ENCODE results near the gene KCNJ3.
"Not testable (repeated sequence)": the region's sequence is repeated elsewhere in the genome, so short reads cannot be mapped to it uniquely, and the experiment has no call there.

KCNJ3 gene

DNA sequence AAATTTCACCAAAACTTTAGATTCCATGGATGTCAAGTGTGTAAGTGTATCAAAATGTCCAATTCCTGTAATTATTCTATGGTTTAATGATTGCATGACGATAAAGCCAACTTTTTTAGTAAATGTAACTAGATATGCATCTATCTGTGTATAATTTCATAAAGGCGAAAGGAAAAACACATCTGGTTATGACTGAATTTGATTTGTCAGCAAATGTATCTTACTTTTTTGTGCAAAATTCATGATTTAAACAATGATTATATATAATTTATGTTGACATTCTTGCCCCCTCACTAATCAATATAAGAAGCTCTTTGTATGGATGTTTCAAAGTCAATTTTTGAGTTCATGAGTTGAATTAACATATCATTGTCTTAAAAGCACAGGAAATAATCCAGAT, 138.5 kb downstream of the KCNJ3 start:
- DNase-seq (ENCODE audit: low read depth in 2 of 2) = no peak

DNA sequence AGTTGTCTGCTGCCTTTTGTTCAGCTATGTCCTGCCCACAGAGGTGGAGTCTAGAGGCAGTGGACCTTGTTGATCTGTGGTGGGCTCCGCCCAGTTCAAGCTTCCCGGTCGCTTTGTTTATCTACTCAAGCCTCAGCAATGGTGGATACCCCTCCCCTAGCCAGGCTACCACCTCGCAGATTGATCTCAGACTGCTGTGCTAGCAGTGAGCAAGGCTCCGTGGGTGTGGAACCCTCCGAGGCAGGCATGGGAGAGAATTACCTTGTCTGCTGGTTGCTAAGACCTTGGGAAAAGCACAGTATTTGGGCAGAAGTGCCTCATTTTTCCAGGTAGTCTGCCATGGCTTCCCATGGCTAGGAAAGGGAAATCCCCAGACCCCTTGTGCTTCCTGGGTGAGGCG, 146.0 kb downstream of the KCNJ3 start:
- no peak for DNase-seq (ENCODE audit: low read depth in 2 of 2)

GRCh38 chr2:154846842-154847241, 148.3 kb downstream of the KCNJ3 start:
- DNase-seq (ENCODE audit: low read depth in 2 of 2) = no peak

DNA sequence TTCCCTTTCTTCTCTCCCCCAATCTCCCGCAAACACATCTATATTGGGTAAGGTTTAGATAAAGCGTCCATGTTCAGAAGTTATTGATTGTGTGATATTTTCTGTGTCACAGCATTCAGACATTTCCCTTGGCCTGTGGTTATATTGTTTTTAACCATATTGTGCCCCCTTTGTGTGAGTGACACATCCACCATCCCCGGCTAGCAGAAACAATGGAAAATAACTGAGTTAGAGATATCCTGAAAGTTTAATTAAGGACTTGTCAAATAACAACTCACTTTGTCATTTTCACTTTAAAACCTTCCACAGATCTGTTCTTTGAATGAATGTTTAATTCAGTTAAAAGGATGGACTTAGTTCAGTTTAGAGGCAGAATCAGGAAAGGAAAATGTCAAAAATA, 151.0 kb downstream of the KCNJ3 start:
- no peak for DNase-seq (ENCODE audit: low read depth in 2 of 2)

- no peak for DNase-seq (ENCODE audit: low read depth in 2 of 2)
Observed at GRCh38 chr2:154850532-154850931, 152.0 kb downstream of the KCNJ3 start.

DNA sequence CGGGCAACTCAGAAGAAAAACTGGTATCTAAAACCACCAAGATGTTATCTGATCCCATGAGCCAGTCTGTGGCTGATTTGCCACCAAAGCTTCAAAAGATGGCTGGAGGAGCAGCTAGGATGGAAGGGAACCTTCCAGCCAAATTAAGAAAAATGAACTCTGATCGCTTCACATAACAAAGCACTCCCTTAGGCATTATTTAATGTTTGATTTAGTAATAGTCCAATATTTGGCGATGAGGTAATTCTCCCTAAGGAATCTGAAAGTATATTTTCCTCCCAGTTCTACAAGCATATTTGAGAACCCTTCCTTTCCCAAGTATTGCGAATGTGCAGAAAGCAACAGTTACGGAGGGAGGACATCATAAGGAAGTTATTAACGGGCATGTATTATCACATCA, 156.6 kb downstream of the KCNJ3 start:
- DNase-seq (ENCODE audit: low read depth in 2 of 2) = no peak

- not testable (repeated sequence) for DNase-seq (ENCODE audit: low read depth in 2 of 2)
Observed at GRCh38 chr2:154867151-154867550, 168.7 kb downstream of the KCNJ3 start.

- DNase-seq (ENCODE audit: low read depth in 2 of 2) = no peak
Observed at GRCh38 chr2:154875999-154876398, 177.5 kb downstream of the KCNJ3 start.

DNA sequence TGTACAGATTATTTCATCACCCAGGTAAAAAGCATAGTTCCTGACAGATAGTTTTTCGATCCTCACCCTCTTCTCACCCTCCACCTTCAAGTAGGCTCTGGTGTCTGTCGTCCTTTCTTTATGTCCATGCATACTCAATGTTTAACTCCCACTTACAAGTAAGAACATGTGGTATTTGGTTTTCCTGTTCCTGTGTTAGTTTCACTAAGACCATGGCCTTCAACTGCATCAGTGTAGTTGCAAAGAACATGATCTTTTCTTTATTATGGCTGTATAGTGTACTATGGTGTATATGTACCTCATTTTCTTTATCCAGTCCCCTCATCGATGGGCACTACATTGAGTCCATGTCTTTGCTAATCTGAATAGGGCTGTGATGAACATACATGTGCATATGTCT, 184.2 kb downstream of the KCNJ3 start:
- DNase-seq (ENCODE audit: low read depth in 2 of 2) = no peak

DNA sequence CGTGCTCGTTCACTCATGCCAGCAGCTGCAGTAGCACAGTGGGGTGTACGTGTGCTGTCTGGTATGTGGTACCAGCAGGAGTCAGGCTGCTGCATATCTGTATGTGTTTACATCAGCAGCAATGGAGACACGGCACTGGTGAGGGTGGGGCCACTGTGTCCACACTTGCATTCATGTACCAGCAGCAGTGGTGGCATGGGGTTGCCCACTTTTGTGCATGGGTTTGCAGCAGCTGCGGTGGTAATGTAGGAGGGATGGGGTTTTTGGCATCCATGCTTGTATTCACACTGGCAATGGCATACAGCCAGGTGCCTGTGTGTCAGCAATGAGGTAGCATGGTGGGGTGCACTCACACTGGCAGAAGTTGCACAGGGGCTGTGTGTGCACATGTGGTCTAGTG, 187.8 kb downstream of the KCNJ3 start:
- no peak for DNase-seq (ENCODE audit: low read depth in 2 of 2)

GRCh38 chr2:154898269-154898668, 199.8 kb downstream of the KCNJ3 start:
- no peak for DNase-seq (ENCODE audit: low read depth in 2 of 2)

- DNase-seq (ENCODE audit: low read depth in 2 of 2) = no peak
Observed at GRCh38 chr2:154901063-154901462, 202.6 kb downstream of the KCNJ3 start.

All from stimulated activated CD4-positive, alpha-beta T cell treated with anti-CD3 and anti-CD28 coated beads, Interleukin-1b, Interleukin-23, amount 100 ng/mL, for 1 hour (primary cell).